ENCODE results near the gene ACBD4. TPM values are rescaled to one million over a fixed set of nuclear protein-coding genes. Genes with fewer than 3 reads are reported as not detected.

ACBD4 gene
- total RNA-seq, 2 experiments from 2014 or later = 14.8 to 24.0 TPM

- no TSS peak for BruUV-seq (replicated peaks)
- no peak for DNase-seq (ENCODE audit: low spot score)
- no peaks in the 10 kb centered on the region for H3K9me3 ChIP-seq (ENCODE audit: low read length)
- peak within 1 kb of the TSS; percentile 76 for H3K4me3 ChIP-seq (ENCODE audit: low read depth, low read length, poor library complexity, severe bottlenecking)
- ChIA-PET POLR2A (no interaction called here), CTCF (ENCODE audit: unreplicated experiment) (no interaction called here)
- H4K20me1 ChIP-seq (ENCODE audit: insufficient read depth, low read length) = no peaks in the 10 kb centered on the region
- H3K36me3 ChIP-seq (ENCODE audit: insufficient read depth, low read length) = no peaks in the 10 kb centered on the region
- intact Hi-C loops (cut with micrococcal nuclease; ENCODE audit: unreplicated experiment) = loop anchor here (2.0 kb wide), 1 partner anchor 109 kb away; no protein-coding TSS in a partner anchor
- no peaks in the 10 kb centered on the region for H3K9me2 ChIP-seq (ENCODE audit: insufficient read depth, low read length)
- no peak for TF ChIP-seq CTCF (conservative IDR thresholded peaks at IDR 0.05; ENCODE audit: low read length)
- no peak for TF ChIP-seq EZH2phosphoT487 (IDR thresholded peaks at IDR 0.05; ENCODE audit: borderline replicate concordance, low read depth, low read length)
- peak within 1 kb of the TSS; percentile 98 for H3K4me2 ChIP-seq (ENCODE audit: low read length)
- H3K27ac ChIP-seq (ENCODE audit: low read depth, low read length, poor library complexity, severe bottlenecking) = peak within 1 kb of the TSS; percentile 23
- H2AFZ ChIP-seq (ENCODE audit: low read length) = peak within 1 kb of the TSS; percentile 75
- H3K4me1 ChIP-seq (ENCODE audit: insufficient read depth, low read length, poor library complexity, severe bottlenecking) = peaks cover 18% of the 10 kb centered on the region
- no peaks in the 10 kb centered on the region for H3K79me2 ChIP-seq (ENCODE audit: insufficient read depth, low read depth, low read length)
Measured at GRCh38 chr17:45132320-45132571, 3.2 kb upstream of the ACBD4 start, which contains the start of gene PLCD3. Gene PLCD3 (minus strand): TSS chr17:45132515. CDS start chr17:45132410, 105 bp downstream.

GRCh38 chr17:45132572-45133463 lies 2.7 kb upstream of the ACBD4 start:
- peak; percentile 73 for TF ChIP-seq CTCF (conservative IDR thresholded peaks at IDR 0.05; ENCODE audit: low read length)
- TF ChIP-seq EZH2phosphoT487 (IDR thresholded peaks at IDR 0.05; ENCODE audit: borderline replicate concordance, low read depth, low read length) = no peak
- Histone ChIP-seq H3K4me1 (ENCODE audit: insufficient read depth, low read length, poor library complexity, severe bottlenecking) (peaks cover 18% of the 10 kb centered on the region), H3K4me3 (ENCODE audit: low read depth, low read length, poor library complexity, severe bottlenecking) (peak overlapping the region; percentile 76), H3K4me2 (ENCODE audit: low read length) (peak overlapping the region; percentile 98), H3K36me3 (ENCODE audit: insufficient read depth, low read length) (no peaks in the 10 kb centered on the region), H2AFZ (ENCODE audit: low read length) (peak overlapping the region; percentile 75), H3K27ac (ENCODE audit: low read depth, low read length, poor library complexity, severe bottlenecking) (peak overlapping the region; percentile 23), H3K9me2 (ENCODE audit: insufficient read depth, low read length) (no peaks in the 10 kb centered on the region), H4K20me1 (ENCODE audit: insufficient read depth, low read length) (no peaks in the 10 kb centered on the region), H3K79me2 (ENCODE audit: insufficient read depth, low read depth, low read length) (no peaks in the 10 kb centered on the region), H3K9me3 (ENCODE audit: low read length) (no peaks in the 10 kb centered on the region)
- no TSS peak for BruUV-seq (replicated peaks)
- CTCF ChIA-PET (ENCODE audit: unreplicated experiment) = no interaction called here
- peak; percentile 84 for DNase-seq (ENCODE audit: low spot score)
- intact Hi-C loops (cut with micrococcal nuclease; ENCODE audit: unreplicated experiment) = loop anchor here (1.0 to 2.0 kb wide), 3 partner anchors 37 to 213 kb away; no protein-coding TSS in a partner anchor
- POLR2A ChIA-PET = interaction anchor here (0.7 kb wide), 1 partner anchor 185 kb away, joined by 6 read pairs; the partner anchor contains the start of gene KIF18B

Measured in OCI-LY7 (cell line).